IMR-90 (cell line): Measurements from ENCODE around the gene ACSF2. TPM values are rescaled to one million over a fixed set of nuclear protein-coding genes. Genes with fewer than 3 reads are reported as not detected.
"Not testable (repeated sequence)": the region's sequence is repeated elsewhere in the genome, so short reads cannot be mapped to it uniquely, and the experiment has no call there.

Source experiments
- ATAC-seq: fragments of 200-7000 bp; cut with Tn5 transposase; 2 replicates; pipeline ENCODE4 v1.9.1; 2020; ENCODE audit warnings: low read depth, mild to moderate bottlenecking, moderate library complexity
- BruUV-seq: library from RNA; stranded (reverse); fragments of 400-500 nt; replicated peaks from 2 replicates; lab custom pipeline; 2021; lab: Mats Ljungman, UMichigan
- CTCF ChIA-PET: fragments of 300-600 bp; formaldehyde crosslinking; extraction: SDS; loops from one replicate; lab custom pipeline; 2021; ENCODE audit warnings: antibody characterized with exemption; lab: Yijun Ruan, JAX
- POLR2A ChIA-PET: fragments of 300-600 bp; sonication (Branson Sonifier 250); formaldehyde crosslinking; loops from one replicate; lab custom pipeline; 2022; ENCODE audit warnings: antibody characterized with exemption; ENCODE audit not compliant: unreplicated experiment; lab: Charles Lee
- DNase-seq: peaks from one replicate; pipeline ENCODE4 v3.0.0; 2013
- H2AFZ ChIP-seq: replicated peaks from 2 replicates; pipeline ENCODE3; 2013; ENCODE audit warnings: low read length, mild to moderate bottlenecking; ENCODE audit not compliant: poor library complexity
- H2AK5ac ChIP-seq: 2 replicates; pipeline ENCODE4 v1.6.1; 2013; ENCODE audit warnings: low read depth, low read length, inconsistent platforms
- H2AK9ac ChIP-seq: replicated peaks from 2 replicates; pipeline ENCODE3; 2013; ENCODE audit warnings: mild to moderate bottlenecking, low read depth, low read length, moderate library complexity; ENCODE audit not compliant: poor library complexity
- H2BK120ac ChIP-seq: 2 replicates; pipeline ENCODE4 v1.6.1; 2013; ENCODE audit warnings: low read depth, low read length, inconsistent platforms
- H2BK15ac ChIP-seq: 3 replicates; pipeline ENCODE4 v1.6.1; 2013; ENCODE audit warnings: low read depth, low read length, inconsistent platforms
- H2BK20ac ChIP-seq: 2 replicates; pipeline ENCODE4 v1.6.1; 2013; ENCODE audit warnings: low read depth, mild to moderate bottlenecking, inconsistent platforms, low read length, moderate library complexity
- H2BK5ac ChIP-seq: 2 replicates; pipeline ENCODE4 v1.6.1; 2013; ENCODE audit warnings: mild to moderate bottlenecking, low read depth, low read length, inconsistent platforms; ENCODE audit not compliant: poor library complexity, severe bottlenecking
- H3K14ac ChIP-seq: replicated peaks from 2 replicates; pipeline ENCODE4 v1.6.1; 2013; ENCODE audit warnings: low read depth, low read length, inconsistent platforms
- H3K18ac ChIP-seq: 2 replicates; pipeline ENCODE4 v1.6.1; 2013; ENCODE audit warnings: low read depth, low read length, control low read depth
- H3K23ac ChIP-seq: 2 replicates; pipeline ENCODE4 v1.6.1; 2013; ENCODE audit warnings: low read depth, low read length, inconsistent platforms
- H3K27ac ChIP-seq: 2 replicates; pipeline ENCODE4 v1.5.1; 2013; ENCODE audit warnings: mild to moderate bottlenecking, control low read depth, low read length; ENCODE audit not compliant: insufficient read depth
- H3K27me3 ChIP-seq: 2 replicates; pipeline ENCODE4 v1.6.1; 2013; ENCODE audit warnings: low read length; ENCODE audit not compliant: control insufficient read depth, insufficient read depth
- H3K36me3 ChIP-seq: 2 replicates; pipeline ENCODE4 v1.6.1; 2013; ENCODE audit warnings: low read length, mixed read lengths; ENCODE audit not compliant: control insufficient read depth, insufficient read depth
- H3K4ac ChIP-seq: 2 replicates; pipeline ENCODE4 v1.6.1; 2013; ENCODE audit warnings: low read depth, low read length, inconsistent platforms
- H3K4me1 ChIP-seq: 2 replicates; pipeline ENCODE4 v1.6.1; 2013; ENCODE audit warnings: low read length, mixed read lengths; ENCODE audit not compliant: control insufficient read depth, insufficient read depth
- H3K4me2 ChIP-seq: 2 replicates; pipeline ENCODE4 v1.6.1; 2013; ENCODE audit warnings: low read depth, mild to moderate bottlenecking, control low read depth, low read length, moderate library complexity
- H3K4me3 ChIP-seq: 2 replicates; pipeline ENCODE4 v1.5.1; 2013; ENCODE audit warnings: low read depth, mild to moderate bottlenecking, control low read depth, low read length, moderate library complexity; ENCODE audit not compliant: insufficient read depth
- H3K56ac ChIP-seq: 2 replicates; pipeline ENCODE4 v1.6.1; 2013; ENCODE audit warnings: low read length, inconsistent platforms; ENCODE audit not compliant: insufficient read depth; ENCODE audit errors: extremely low read depth
- H3K79me1 ChIP-seq, 2 experiments: 2 replicates each; pipeline ENCODE4 v1.6.1; 2013; ENCODE audit warnings: low read length in 2 of 2, inconsistent platforms in 1 of 2, low read depth in 1 of 2
- H3K9ac ChIP-seq: 2 replicates; pipeline ENCODE4 v1.6.1; 2013; ENCODE audit warnings: low read depth, low read length, control low read depth
- H3K9me1 ChIP-seq: 2 replicates; pipeline ENCODE4 v1.6.1; 2013; ENCODE audit warnings: low read length, inconsistent platforms; ENCODE audit not compliant: insufficient read depth
- H3K9me3 ChIP-seq: 2 replicates; pipeline ENCODE4 v1.6.1; 2013; ENCODE audit warnings: low read length; ENCODE audit not compliant: control insufficient read depth, insufficient read depth
- H4K20me1 ChIP-seq: 2 replicates; pipeline ENCODE4 v1.6.1; 2013; ENCODE audit warnings: low read length, inconsistent platforms; ENCODE audit not compliant: insufficient read depth
- H4K5ac ChIP-seq: 2 replicates; pipeline ENCODE4 v1.6.1; 2013; ENCODE audit warnings: mild to moderate bottlenecking, low read depth, low read length, control low read depth
- H4K8ac ChIP-seq, 2 experiments: 2 replicates each; pipeline ENCODE4 v1.6.1; 2013; ENCODE audit warnings: low read depth in 2 of 2, low read length in 2 of 2, control low read depth in 1 of 2, inconsistent platforms in 1 of 2
- H4K91ac ChIP-seq: 2 replicates; pipeline ENCODE4 v1.6.1; 2013; ENCODE audit warnings: low read depth, low read length, inconsistent platforms; ENCODE audit not compliant: insufficient read depth
- MAFK ChIP-seq: IDR thresholded peaks from 2 replicates; pipeline ENCODE4 v1.6.1; 2012; ENCODE audit warnings: low read depth, low read length, improper control_type of control experiment
- WGBS, 2 experiments: methylation state at CpG; one replicate each; pipeline versions ENCODE4 v1.1.5 to v1.1.7; 2013; ENCODE audit warnings: missing lambda C conversion rate in 2 of 2; ENCODE audit not compliant: insufficient read length in 1 of 2; ENCODE audit errors: extremely low coverage in 2 of 2; 5-methylcytosine and 5-hydroxymethylcytosine counted together
- dilution Hi-C: fragments of 300-500 bp; cut with HindIII; formaldehyde crosslinking; loops from one replicate; pipeline ENCODE4 v1.14.3; 2018; ENCODE audit warnings: low sequenced_read_pairs; ENCODE audit not compliant: unreplicated experiment
- in situ Hi-C: fragments of 300-500 bp; cut with MboI; formaldehyde crosslinking; loops from 3 replicates; pipeline ENCODE4 v1.14.3; 2019; ENCODE audit warnings: low sequenced_read_pairs, inconsistent platforms, mixed read lengths
- intact Hi-C: fragments of 100-400 bp; cut with micrococcal nuclease; formaldehyde crosslinking; loops from 2 replicates; pipeline ENCODE4 v1.10.0; 2022
- polyA plus RNA-seq, 3 experiments: library from polyadenylated mRNA; depleted of rRNA; stranded (reverse); fragments of >200 nt; gene quantifications; 2 replicates each; pipeline ENCODE4 v1.2.3, GENCODE V29; 2012; ENCODE audit warnings: low replicate concordance in 1 of 3
- total RNA-seq: library from RNA; depleted of rRNA; stranded (reverse); fragments of >200 nt; gene quantifications from 2 replicates; pipeline ENCODE4 v1.2.3, GENCODE V29; 2012

Gene ACSF2
- total and polyA plus RNA-seq, 2 of the 4 experiments (the other 2 are of a cell fraction), result 18.5 to 27.2 TPM

DNA sequence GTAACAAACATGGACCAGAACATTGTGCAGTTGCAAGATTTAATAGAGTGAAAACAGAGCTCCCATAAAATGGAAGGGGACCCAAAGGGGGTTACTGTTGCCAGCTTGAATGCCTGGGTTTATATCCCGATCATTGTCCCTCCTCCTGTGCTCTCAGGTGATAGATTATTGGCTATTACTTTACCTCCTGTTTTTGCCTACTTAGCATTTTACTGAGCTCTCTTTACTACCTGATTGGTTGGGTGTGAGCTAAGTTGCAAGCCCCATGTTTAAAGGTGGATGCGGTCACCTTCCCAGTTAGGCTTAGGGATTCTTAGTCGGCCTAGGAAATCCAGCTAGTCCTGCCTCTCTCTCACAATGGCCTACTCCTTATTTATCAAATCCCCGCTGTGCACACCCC is 20.7 kb upstream of the ACSF2 start:
- H3K14ac ChIP-seq, H3K36me3 ChIP-seq, H2AK5ac ChIP-seq, H4K20me1 ChIP-seq, H3K27ac ChIP-seq, H3K79me1 ChIP-seq, H4K8ac ChIP-seq, H3K9ac ChIP-seq, H3K9me1 ChIP-seq, in situ Hi-C loops, H4K91ac ChIP-seq, H2AFZ ChIP-seq, H2BK20ac ChIP-seq, H2AK9ac ChIP-seq, H3K4me3 ChIP-seq, H3K56ac ChIP-seq, H3K9me3 ChIP-seq, dilution Hi-C loops, H2BK120ac ChIP-seq, H4K5ac ChIP-seq, CTCF ChIA-PET, H2BK15ac ChIP-seq, H3K4ac ChIP-seq, ATAC-seq, H3K18ac ChIP-seq, H3K4me1 ChIP-seq, DNase-seq, intact Hi-C loops, H3K23ac ChIP-seq, POLR2A ChIA-PET, H3K4me2 ChIP-seq, BruUV-seq, H2BK5ac ChIP-seq: not testable (repeated sequence)
- WGBS, 2 experiments, result 80% methylated on average over 1 of the region's 4 CpGs; no CpG with 5 or more reads in 1 of the 2 experiments
- H3K27me3 ChIP-seq, result peaks cover 35% of the 10 kb centered on the region
- peak; percentile 59 for TF ChIP-seq MAFK
